Islet of Langerhans (tissue), 1 donor: Measurements from ENCODE around the gene ETDB.
A peak's percentile ranks its signal among the peaks of the same experiment; 100 is the strongest.
"Not testable (repeated sequence)": the region's sequence is repeated elsewhere in the genome, so short reads cannot be mapped to it uniquely, and the experiment has no call there.

ENCODE experiments used
- FAIRE-seq: peaks from one replicate; lab custom pipeline; 2011; peaks lifted over from hg19 to GRCh38; lab: Jason Lieb, UNC

ETDB gene

GRCh38 chrX:135120056-135120576 lies at the start of gene ETDB:
Gene ETDB, minus strand, starts transcription at chrX:135120526. Its CDS starts 1,265 bp downstream, at chrX:135119261.
- FAIRE-seq = not testable (repeated sequence)

- not testable (repeated sequence) for FAIRE-seq
Observed at GRCh38 chrX:135169534-135169933, 49.2 kb upstream of the ETDB start.

GRCh38 chrX:135168486-135168885 lies 48.2 kb upstream of the ETDB start:
- FAIRE-seq = no peak

GRCh38 chrX:135154688-135155087 lies 34.4 kb upstream of the ETDB start:
- not testable (repeated sequence) for FAIRE-seq

GRCh38 chrX:135126145-135126544 lies 5.8 kb upstream of the ETDB start:
- FAIRE-seq = not testable (repeated sequence)

- not testable (repeated sequence) for FAIRE-seq
Observed at GRCh38 chrX:135116064-135116463, 4.3 kb downstream of the ETDB start.

GRCh38 chrX:135114392-135114791 lies 5.9 kb downstream of the ETDB start:
- no peak for FAIRE-seq

- FAIRE-seq = no peak
Observed at GRCh38 chrX:135112743-135113142, 7.6 kb downstream of the ETDB start.

GRCh38 chrX:135112096-135112729 lies 8.1 kb downstream of the ETDB start:
- FAIRE-seq = no peak

GRCh38 chrX:135109554-135109953 lies 10.8 kb downstream of the ETDB start:
- FAIRE-seq = no peak

- no peak for FAIRE-seq
Observed at GRCh38 chrX:135099493-135099783, 20.9 kb downstream of the ETDB start.

GRCh38 chrX:135097196-135097744 lies 23.1 kb downstream of the ETDB start:
- FAIRE-seq = not testable (repeated sequence)

- no peak for FAIRE-seq
Observed at GRCh38 chrX:135095715-135096114, 24.6 kb downstream of the ETDB start.

- FAIRE-seq = no peak
Observed at GRCh38 chrX:135094726-135095125, 25.6 kb downstream of the ETDB start.

- no peak for FAIRE-seq
Observed at GRCh38 chrX:135089126-135089525, 31.2 kb downstream of the ETDB start.

- FAIRE-seq = no peak
Observed at GRCh38 chrX:135087867-135088266, 32.5 kb downstream of the ETDB start.

- FAIRE-seq = peak; percentile 97
Observed at GRCh38 chrX:135086197-135086854, 34.0 kb downstream of the ETDB start.

GRCh38 chrX:135081693-135082404 lies 38.5 kb downstream of the ETDB start:
- FAIRE-seq = no peak
